ENCODE data around the gene CALML4. TPM values are rescaled to one million over a fixed set of nuclear protein-coding genes. Genes with fewer than 3 reads are reported as not detected.

CALML4 gene
- total and polyA plus RNA-seq, 2 donors (not counting 3 experiments of a cell fraction or from before 2014, with no cell fraction given), result 2.6 to 10.1 TPM

- H3K36me3 ChIP-seq (ENCODE audit: control insufficient read depth in 2 of 2, extremely low read depth in 1 of 2, insufficient read depth in 2 of 2, low read length in 2 of 2), result no peaks in the 10 kb centered on the region
- dilution Hi-C loops (cut with MboI; ENCODE audit: extremely low pct_ligation_motif_present, low sequenced_read_pairs) (no loop called here), intact Hi-C loops (cut with micrococcal nuclease) (no loop called here)
- FAIRE-seq, result no peak
- ChIA-PET CTCF (no interaction called here), POLR2A (no interaction called here)
- no TSS peak for BruUV-seq (replicated peaks)
- TF ChIP-seq EZH2 (IDR thresholded peaks at IDR 0.05; ENCODE audit: borderline replicate concordance, low read depth, low read length, severe bottlenecking) (no peak), MYC (IDR thresholded peaks at IDR 0.05; ENCODE audit: low read depth, low read length) (no peak), POLR2A (IDR thresholded peaks at IDR 0.05; ENCODE audit: low read depth, low read length) (no peak), JUN (IDR thresholded peaks at IDR 0.05; ENCODE audit: borderline replicate concordance, insufficient read depth, insufficient read length, low read depth) (no peak), CTCF (IDR thresholded peaks at IDR 0.05; ENCODE audit: extremely low read depth in 1 of 2, insufficient read depth in 1 of 2, low read depth in 1 of 2, low read length in 2 of 2) (no peak), GATA2 (IDR thresholded peaks at IDR 0.05; ENCODE audit: insufficient read depth, insufficient read length, low read depth, low read length) (no peak), MAX (IDR thresholded peaks at IDR 0.05; ENCODE audit: insufficient read depth, insufficient read length) (no peak), FOS (IDR thresholded peaks at IDR 0.05; ENCODE audit: borderline replicate concordance, insufficient read depth, low read length) (no peak)
- no peak overlapping the region for H3K27ac ChIP-seq (ENCODE audit: insufficient read depth, low read depth, low read length)
- peaks cover 15% of the 10 kb centered on the region for H3K4me1 ChIP-seq (ENCODE audit: control insufficient read depth, extremely low read depth, insufficient read depth, low read length)
- H3K4me3 ChIP-seq (replicated peaks in 1 of 3; ENCODE audit: insufficient read depth in 1 of 3, low read depth in 1 of 3, low read length in 3 of 3), result no peak overlapping the region
- no peak overlapping the region for H3K9ac ChIP-seq (replicated peaks; ENCODE audit: extremely low read depth, insufficient read depth, low read length)
- no peaks in the 10 kb centered on the region for H3K27me3 ChIP-seq (ENCODE audit: control insufficient read depth in 2 of 2, insufficient read depth in 2 of 2, low read length in 2 of 2)
- no peak overlapping the region for H3K4me2 ChIP-seq (ENCODE audit: insufficient read depth, low read length)
- DNase-seq (ENCODE audit: low read depth, low spot score), result no peak
- peaks cover 6% of the 10 kb centered on the region for H3K79me2 ChIP-seq (ENCODE audit: control insufficient read depth, insufficient read depth, low read length)
- H3K9me3 ChIP-seq (replicated peaks; ENCODE audit: control insufficient read depth, insufficient read depth, low read length), result no peaks in the 10 kb centered on the region
- H2AFZ ChIP-seq (ENCODE audit: low read depth, low read length), result no peak overlapping the region
- no peaks in the 10 kb centered on the region for H4K20me1 ChIP-seq (replicated peaks; ENCODE audit: control insufficient read depth, extremely low read depth, insufficient read depth, low read length)
- H3K9me1 ChIP-seq (replicated peaks; ENCODE audit: control insufficient read depth, extremely low read depth, insufficient read depth, low read length), result no peaks in the 10 kb centered on the region
Measured at GRCh38 chr15:68208136-68208535, 3.0 kb upstream of the CALML4 start.

Measured in endothelial cell of umbilical vein (primary cell).